M059J (cell line): ENCODE measurements around the gene FPR1. TPM values are rescaled to one million over a fixed set of nuclear protein-coding genes. Genes with fewer than 3 reads are reported as not detected.
"Not testable (repeated sequence)": the region's sequence is repeated elsewhere in the genome, so short reads cannot be mapped to it uniquely, and the experiment has no call there.

Source experiments
- DNase-seq: peaks from one replicate; pipeline ENCODE4 v3.0.0-alpha.2; 2012; ENCODE audit warnings: low read depth
- total RNA-seq: library from RNA; depleted of rRNA; stranded (reverse); fragments of >200 nt; shearing (Covaris generic); gene quantifications from 2 replicates; pipeline ENCODE4 v1.2.3, GENCODE V29; 2014

Gene FPR1
- total RNA-seq, 1 experiment from 2014 or later: 3.8 TPM

- DNase-seq: no peak
These were observed 28.0 kb upstream of the FPR1 start for GRCh38 chr19:51779703-51780102.

DNA sequence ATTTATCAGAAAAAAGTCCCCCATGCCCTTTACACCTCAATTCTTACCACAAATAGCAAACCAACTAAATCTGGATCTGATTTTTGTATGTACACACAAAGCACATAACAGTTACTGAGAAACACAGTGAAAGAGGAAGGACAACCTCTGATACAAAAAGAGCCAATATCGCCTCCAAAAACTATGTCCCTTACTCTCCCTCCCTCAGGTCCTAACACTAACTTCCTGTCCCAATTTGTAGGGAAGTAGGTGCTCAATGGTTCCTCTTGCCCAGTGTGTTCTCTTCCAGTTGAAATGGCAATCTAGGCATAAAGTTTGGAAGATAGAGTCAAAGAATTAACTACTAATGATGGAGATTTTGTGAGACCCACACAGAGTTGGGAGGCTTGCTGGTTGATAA is 27.5 kb upstream of the FPR1 start:
- no peak for DNase-seq

- DNase-seq: peak; percentile 77
These were observed 26.1 kb upstream of the FPR1 start for GRCh38 chr19:51777570-51778462.

- DNase-seq: not testable (repeated sequence)
These were observed 24.9 kb upstream of the FPR1 start for GRCh38 chr19:51776561-51776960.

DNA sequence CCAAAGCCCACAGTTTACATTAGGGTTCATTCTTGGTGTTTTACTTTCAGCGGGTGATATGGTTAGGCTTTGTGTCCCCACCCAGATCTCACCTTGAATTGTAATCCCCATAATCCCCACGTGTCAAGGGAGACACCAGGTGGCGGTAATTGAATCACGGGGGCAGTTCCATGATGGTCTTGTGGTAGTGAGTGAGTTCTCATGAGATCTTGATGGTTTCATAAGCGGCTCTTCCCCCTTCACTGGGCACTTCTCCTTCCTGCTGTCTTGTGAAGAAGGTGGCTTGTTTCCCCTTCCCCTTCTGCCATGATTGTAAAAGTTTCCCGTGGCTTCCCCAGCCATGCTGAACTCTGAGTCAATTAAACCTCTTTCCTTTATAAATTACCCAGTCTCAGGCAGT is 21.3 kb upstream of the FPR1 start:
- DNase-seq: no peak

DNA sequence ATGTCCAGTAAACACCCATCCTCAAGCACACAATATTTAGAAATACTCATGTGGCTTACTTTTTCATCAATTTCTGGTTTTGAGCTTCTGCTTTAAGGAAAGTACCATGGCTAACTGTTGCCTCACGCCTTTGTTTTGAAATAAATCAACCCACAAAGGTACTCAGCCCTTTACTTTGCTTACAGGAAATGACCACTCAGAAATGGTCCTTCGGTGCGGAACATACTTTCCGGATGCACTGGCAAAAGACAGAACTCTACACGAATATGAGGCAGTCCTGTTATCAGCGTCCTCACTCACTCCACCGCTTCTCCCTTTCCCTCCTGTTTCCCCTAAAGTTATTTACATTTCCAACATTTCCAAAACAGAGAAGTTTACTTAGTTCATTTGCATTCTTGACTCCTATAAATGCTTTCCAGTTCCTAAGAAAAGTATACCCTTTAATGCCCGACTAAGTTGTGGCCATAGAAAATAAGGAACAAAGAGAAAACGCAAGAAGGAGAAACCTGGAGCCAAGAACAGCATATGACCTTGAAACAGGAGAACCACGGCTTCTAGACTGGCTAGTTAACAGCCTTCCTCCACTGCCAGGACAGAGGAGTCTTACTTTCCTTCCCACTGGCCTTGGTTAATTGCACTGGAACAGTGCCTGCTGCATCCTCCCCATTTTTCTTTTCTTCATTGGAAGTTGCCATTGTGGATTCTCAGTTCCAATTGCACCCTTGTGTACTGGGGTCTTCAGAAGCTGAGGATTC is 19.9 kb upstream of the FPR1 start:
- DNase-seq: peak; percentile 36

GRCh38 chr19:51766461-51766860 is 14.8 kb upstream of the FPR1 start:
- DNase-seq: no peak

- DNase-seq: no peak
These were observed 13.4 kb upstream of the FPR1 start for GRCh38 chr19:51765086-51765485.

GRCh38 chr19:51761696-51762095 is 10.0 kb upstream of the FPR1 start:
- DNase-seq: no peak

- no peak for DNase-seq
These were observed 9.1 kb upstream of the FPR1 start, which contains the start of gene FPR2 for GRCh38 chr19:51760697-51761356. Gene FPR2 (plus strand): TSS chr19:51761180. CDS start chr19:51768659, 7,479 bp downstream.

GRCh38 chr19:51755571-51755970 is 3.9 kb upstream of the FPR1 start:
- DNase-seq: no peak

DNA sequence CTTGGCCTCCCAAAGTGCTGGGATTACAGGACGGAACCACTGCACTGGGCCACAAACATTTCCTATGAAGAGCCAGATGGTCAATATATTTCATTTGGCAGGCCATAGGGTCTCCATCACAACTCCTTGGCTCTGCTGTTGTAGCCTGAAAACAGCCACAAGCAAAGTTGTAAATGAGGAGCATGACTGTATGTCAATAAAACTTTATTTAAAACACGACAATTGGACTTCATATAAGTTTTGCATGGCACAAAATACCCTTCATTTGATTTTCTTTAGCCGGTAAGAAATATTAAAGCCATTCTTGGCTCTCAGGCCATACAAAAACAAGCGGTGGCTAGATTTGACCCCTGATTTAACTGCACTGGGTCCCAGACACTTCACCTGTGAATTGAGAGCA is 3.1 kb upstream of the FPR1 start:
- DNase-seq: no peak

DNA sequence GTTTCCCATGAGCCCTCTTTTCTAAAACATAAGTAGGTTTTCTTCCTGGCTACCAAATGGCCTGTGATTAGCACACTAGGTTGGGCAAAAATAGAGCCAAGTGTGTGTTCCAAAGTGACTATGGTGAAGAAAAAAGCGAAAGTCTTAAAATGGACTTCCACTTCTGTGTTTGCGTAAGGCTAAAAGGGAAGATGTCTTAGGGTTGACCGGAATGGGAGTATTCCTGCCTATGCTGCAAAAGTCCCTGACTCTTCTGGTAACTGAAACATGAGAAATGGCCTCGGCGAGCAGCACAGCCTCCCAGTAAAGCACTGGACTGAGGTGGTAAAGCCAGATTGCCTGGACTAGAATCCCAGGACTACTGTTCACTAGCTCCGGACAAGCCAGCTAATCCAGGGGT is 2.4 kb upstream of the FPR1 start:
- no peak for DNase-seq

DNA sequence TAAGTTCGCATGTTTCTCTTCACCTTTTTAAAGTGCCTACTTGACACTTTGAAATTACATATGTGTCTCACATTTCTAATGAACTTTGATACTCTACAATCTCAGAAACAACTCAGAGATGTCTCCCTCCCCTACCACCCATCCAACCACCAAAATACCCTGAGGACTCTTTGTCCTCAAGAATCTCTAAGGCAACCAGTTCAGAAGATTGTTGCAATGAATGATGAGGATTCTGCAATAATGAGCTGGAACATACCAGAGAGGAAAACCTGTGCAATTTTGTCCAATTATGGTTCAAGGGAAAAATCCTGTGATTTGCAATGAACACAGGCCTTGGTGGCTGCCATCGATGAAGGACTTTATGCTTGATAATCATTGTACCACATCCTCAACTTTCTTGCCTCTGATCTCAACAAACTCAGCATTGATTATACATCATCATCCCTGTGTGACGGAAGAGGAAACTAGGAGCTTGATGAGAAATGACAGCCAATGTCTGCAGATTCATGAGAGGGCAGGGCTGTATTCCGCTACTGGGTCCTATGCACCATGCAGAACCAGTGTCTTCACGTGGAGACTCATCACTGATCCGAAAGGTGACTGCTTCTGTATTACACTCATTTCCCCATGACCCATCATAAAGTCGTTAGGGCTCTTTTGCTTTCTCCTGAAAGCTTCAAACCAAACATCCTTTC is 1.1 kb downstream of the FPR1 start:
- peak; percentile 89 for DNase-seq

GRCh38 chr19:51749979-51750378 is 1.7 kb downstream of the FPR1 start:
- peak; percentile 89 for DNase-seq

GRCh38 chr19:51746731-51747130 is 4.9 kb downstream of the FPR1 start:
- no peak for DNase-seq

- DNase-seq: peak; percentile 84
These were observed 8.3 kb downstream of the FPR1 start for GRCh38 chr19:51743405-51743804.

DNA sequence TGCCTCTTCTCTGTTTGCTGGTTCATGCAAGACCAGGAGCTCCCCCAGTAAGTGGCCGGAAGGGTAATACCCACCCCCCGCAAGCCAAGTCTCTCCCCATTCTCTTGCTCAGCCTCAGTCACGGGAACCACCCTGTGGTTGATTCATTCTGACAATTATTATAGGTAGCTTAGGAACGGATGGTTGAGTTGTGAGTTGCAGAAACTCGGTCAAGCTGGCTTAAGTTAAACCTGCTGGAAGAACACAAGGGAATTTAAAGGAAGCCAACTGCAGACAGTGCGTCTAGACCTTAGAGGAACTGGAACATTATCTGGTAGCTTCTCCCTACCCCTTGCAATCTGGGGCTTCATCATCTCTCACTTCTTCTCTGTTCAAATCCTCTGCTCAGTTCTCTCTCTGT is 8.9 kb downstream of the FPR1 start:
- peak; percentile 90 for DNase-seq

GRCh38 chr19:51740356-51740755 is 11.3 kb downstream of the FPR1 start:
- DNase-seq: no peak

DNA sequence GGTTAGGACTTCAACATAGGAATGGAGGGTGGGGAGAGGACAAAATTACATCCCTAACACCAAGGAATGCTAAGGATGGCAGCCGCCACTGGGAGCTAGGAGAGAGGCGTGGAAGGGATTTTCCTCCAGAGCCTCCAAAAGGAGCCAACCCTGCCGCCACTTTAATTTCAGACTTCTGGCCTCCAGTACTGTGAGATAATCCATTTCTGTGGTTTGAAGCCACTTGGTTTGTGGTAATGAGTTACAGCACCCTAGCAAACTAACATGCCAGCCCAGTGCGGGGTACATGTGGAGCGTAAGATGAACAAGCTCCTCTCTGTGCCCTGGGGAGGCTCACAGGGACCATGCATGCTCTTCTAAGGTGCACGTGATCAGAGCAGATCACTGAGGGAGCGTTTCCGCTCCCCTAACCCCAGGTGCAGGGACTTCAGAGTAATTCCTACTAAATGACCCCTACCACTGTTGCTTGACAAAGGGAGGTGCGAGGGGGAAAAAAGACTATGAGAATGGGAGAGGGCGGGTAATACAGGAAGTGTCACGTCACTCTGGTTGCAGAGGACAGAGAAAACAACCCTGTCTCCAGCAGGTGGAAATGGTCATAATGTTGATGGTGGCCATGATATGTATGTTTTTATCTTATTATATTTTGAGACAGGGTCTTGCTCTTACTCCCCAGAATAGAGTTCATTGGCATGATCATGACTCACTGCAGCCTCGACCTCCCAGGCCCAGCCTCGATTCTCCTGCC is 12.0 kb downstream of the FPR1 start:
- DNase-seq: peak; percentile 57

DNA sequence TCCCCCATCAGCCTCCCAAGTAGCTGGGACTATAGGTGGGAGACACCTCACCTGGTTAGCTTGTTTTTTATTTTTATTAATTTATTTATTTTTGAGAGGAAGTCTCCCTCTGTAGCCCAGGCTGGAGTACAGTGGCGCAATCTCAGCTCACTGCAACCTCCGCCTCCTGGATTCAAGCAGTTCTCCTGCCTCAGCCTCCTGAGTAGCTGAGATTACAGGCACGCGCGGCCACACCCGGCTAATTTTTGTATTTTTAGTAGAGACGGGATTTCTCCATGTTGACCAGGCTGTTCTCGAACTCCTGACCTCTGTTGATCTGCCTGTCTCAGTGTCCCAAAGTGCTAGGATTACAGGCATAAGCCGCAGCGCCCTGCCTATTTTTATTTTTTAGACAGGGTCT is 13.2 kb downstream of the FPR1 start:
- DNase-seq: not testable (repeated sequence)
